ENCODE results near the gene GSAP.

DNA sequence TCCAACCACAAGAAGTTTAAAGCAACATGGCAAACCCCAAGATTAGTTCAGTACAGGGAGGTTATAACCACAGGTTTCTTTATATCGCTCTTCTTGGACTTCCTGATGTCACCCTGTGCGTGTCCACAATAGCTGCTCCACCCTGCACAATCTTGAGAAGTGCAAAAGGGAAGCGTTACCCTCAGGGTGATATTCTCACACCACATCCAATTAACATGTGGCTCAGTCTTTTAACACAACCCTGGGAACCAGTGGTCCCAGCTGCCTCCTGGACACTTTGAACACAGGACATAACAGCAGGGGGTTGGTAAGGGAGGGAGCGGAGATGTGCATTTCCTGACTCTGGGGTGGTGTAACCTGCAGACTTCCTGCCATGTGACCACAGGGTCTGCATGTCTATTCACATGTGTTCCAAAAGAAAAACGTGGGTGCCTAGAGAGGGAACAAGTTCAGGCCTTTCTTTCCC, 64.6 kb downstream of the GSAP start:
- TF ChIP-seq, protein P1, sequence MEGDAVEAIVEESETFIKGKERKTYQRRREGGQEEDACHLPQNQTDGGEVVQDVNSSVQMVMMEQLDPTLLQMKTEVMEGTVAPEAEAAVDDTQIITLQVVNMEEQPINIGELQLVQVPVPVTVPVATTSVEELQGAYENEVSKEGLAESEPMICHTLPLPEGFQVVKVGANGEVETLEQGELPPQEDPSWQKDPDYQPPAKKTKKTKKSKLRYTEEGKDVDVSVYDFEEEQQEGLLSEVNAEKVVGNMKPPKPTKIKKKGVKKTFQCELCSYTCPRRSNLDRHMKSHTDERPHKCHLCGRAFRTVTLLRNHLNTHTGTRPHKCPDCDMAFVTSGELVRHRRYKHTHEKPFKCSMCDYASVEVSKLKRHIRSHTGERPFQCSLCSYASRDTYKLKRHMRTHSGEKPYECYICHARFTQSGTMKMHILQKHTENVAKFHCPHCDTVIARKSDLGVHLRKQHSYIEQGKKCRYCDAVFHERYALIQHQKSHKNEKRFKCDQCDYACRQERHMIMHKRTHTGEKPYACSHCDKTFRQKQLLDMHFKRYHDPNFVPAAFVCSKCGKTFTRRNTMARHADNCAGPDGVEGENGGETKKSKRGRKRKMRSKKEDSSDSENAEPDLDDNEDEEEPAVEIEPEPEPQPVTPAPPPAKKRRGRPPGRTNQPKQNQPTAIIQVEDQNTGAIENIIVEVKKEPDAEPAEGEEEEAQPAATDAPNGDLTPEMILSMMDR (IDR thresholded peaks at IDR 0.05): no peak
- TF ChIP-seq POLR2A (IDR thresholded peaks at IDR 0.05) (no peak), EP300 (IDR thresholded peaks at IDR 0.05) (no peak)
